ENCODE data around the gene EPS8.

The EPS8 gene

GRCh38 chr12:15789220-15790171 is at the start of gene EPS8:
Gene EPS8, minus strand, starts transcription at chr12:15789388. Its CDS starts 106,437 bp downstream, at chr12:15682951.
- peak within 1 kb of the TSS; percentile 82 for H3K27ac Mint-ChIP-seq

GRCh38 chr12:15837141-15837790 is 48.1 kb upstream of the EPS8 start:
- Mint-ChIP-seq H3K27me3 (peaks cover 19% of the 10 kb centered on the region), H3K27ac (no peak overlapping the region), H3K9me3 (no peaks in the 10 kb centered on the region), H3K4me1 (no peaks in the 10 kb centered on the region), H3K4me3 (no peak overlapping the region), H3K36me3 (no peaks in the 10 kb centered on the region)
- CTCF ChIA-PET: no interaction called here
- no peak for DNase-seq

More at GRCh38 chr12:15789220-15790171, at the start of gene EPS8:
- CTCF ChIA-PET: interaction anchor here (1.3 to 1.4 kb wide), 2 partner anchors 93 to 206 kb away, joined by 4 to 5 read pairs; no protein-coding TSS in a partner anchor
- Mint-ChIP-seq H3K4me1 (peaks cover 17% of the 10 kb centered on the region), H3K9me3 (no peaks in the 10 kb centered on the region), H3K27me3 (peaks cover 61% of the 10 kb centered on the region), H3K4me3 (peak within 1 kb of the TSS; percentile 92), H3K36me3 (no peaks in the 10 kb centered on the region)
- peak; percentile 90 for DNase-seq

GRCh38 chr12:15834575-15834974 is 45.4 kb upstream of the EPS8 start:
- Mint-ChIP-seq H3K4me3 (no peak overlapping the region), H3K36me3 (no peaks in the 10 kb centered on the region), H3K4me1 (no peaks in the 10 kb centered on the region), H3K9me3 (no peaks in the 10 kb centered on the region), H3K27ac (no peak overlapping the region), H3K27me3 (peaks cover 12% of the 10 kb centered on the region)
- DNase-seq: no peak
- CTCF ChIA-PET: no interaction called here

GRCh38 chr12:15831315-15831978 is 42.3 kb upstream of the EPS8 start:
- no peaks in the 10 kb centered on the region for H3K9me3 Mint-ChIP-seq
- no peaks in the 10 kb centered on the region for H3K36me3 Mint-ChIP-seq
- H3K27me3 Mint-ChIP-seq: peaks cover 5% of the 10 kb centered on the region
- CTCF ChIA-PET: interaction anchor here (0.6 to 1.1 kb wide), 3 partner anchors 27 to 245 kb away, joined by 3 read pairs; no protein-coding TSS in a partner anchor
- H3K4me1 Mint-ChIP-seq: no peaks in the 10 kb centered on the region
- no peak overlapping the region for H3K4me3 Mint-ChIP-seq
- H3K27ac Mint-ChIP-seq: no peak overlapping the region
- DNase-seq: no peak

GRCh38 chr12:15830538-15830937 is 41.4 kb upstream of the EPS8 start:
- Mint-ChIP-seq H3K36me3 (no peaks in the 10 kb centered on the region), H3K27ac (no peak overlapping the region), H3K4me1 (no peaks in the 10 kb centered on the region), H3K27me3 (peaks cover 5% of the 10 kb centered on the region), H3K9me3 (no peaks in the 10 kb centered on the region), H3K4me3 (no peak overlapping the region)
- CTCF ChIA-PET: interaction anchor here (1.0 kb wide), 1 partner anchor 244 kb away, joined by 3 read pairs; no protein-coding TSS in a partner anchor
- DNase-seq: no peak

GRCh38 chr12:15829949-15830348 is 40.8 kb upstream of the EPS8 start:
- Mint-ChIP-seq H3K27ac (no peak overlapping the region), H3K9me3 (no peaks in the 10 kb centered on the region), H3K4me1 (no peaks in the 10 kb centered on the region), H3K4me3 (no peak overlapping the region), H3K27me3 (peaks cover under 1% of the 10 kb centered on the region), H3K36me3 (no peaks in the 10 kb centered on the region)
- CTCF ChIA-PET: no interaction called here
- DNase-seq: no peak

- CTCF ChIA-PET: interaction anchor here (1.2 kb wide), 1 partner anchor 93 kb away, joined by 3 read pairs; no protein-coding TSS in a partner anchor
- Mint-ChIP-seq H3K36me3 (no peaks in the 10 kb centered on the region), H3K27me3 (no peaks in the 10 kb centered on the region), H3K4me3 (no peak overlapping the region), H3K9me3 (no peaks in the 10 kb centered on the region), H3K27ac (no peak overlapping the region), H3K4me1 (no peaks in the 10 kb centered on the region)
- no peak for DNase-seq
Measured at GRCh38 chr12:15829255-15829654, 40.1 kb upstream of the EPS8 start.

GRCh38 chr12:15827136-15827535 is 37.9 kb upstream of the EPS8 start:
- peaks cover 2% of the 10 kb centered on the region for H3K4me1 Mint-ChIP-seq
- no peak overlapping the region for H3K27ac Mint-ChIP-seq
- H3K27me3 Mint-ChIP-seq: no peaks in the 10 kb centered on the region
- no peak for DNase-seq
- no peaks in the 10 kb centered on the region for H3K36me3 Mint-ChIP-seq
- H3K9me3 Mint-ChIP-seq: no peaks in the 10 kb centered on the region
- CTCF ChIA-PET: no interaction called here
- H3K4me3 Mint-ChIP-seq: no peak overlapping the region

GRCh38 chr12:15824516-15824915 is 35.3 kb upstream of the EPS8 start:
- Mint-ChIP-seq H3K4me1 (peaks cover 2% of the 10 kb centered on the region), H3K36me3 (no peaks in the 10 kb centered on the region), H3K27me3 (no peaks in the 10 kb centered on the region), H3K9me3 (no peaks in the 10 kb centered on the region), H3K27ac (no peak overlapping the region), H3K4me3 (no peak overlapping the region)
- no peak for DNase-seq
- CTCF ChIA-PET: no interaction called here

GRCh38 chr12:15823360-15824128 is 34.4 kb upstream of the EPS8 start:
- H3K4me1 Mint-ChIP-seq: peaks cover 2% of the 10 kb centered on the region
- peak overlapping the region; percentile 29 for H3K27ac Mint-ChIP-seq
- no peak overlapping the region for H3K4me3 Mint-ChIP-seq
- no peak for DNase-seq
- no peaks in the 10 kb centered on the region for H3K27me3 Mint-ChIP-seq
- no peaks in the 10 kb centered on the region for H3K9me3 Mint-ChIP-seq
- CTCF ChIA-PET: no interaction called here
- H3K36me3 Mint-ChIP-seq: no peaks in the 10 kb centered on the region

- Mint-ChIP-seq H3K27ac (no peak overlapping the region), H3K4me1 (peaks cover 2% of the 10 kb centered on the region), H3K4me3 (no peak overlapping the region), H3K36me3 (no peaks in the 10 kb centered on the region), H3K9me3 (no peaks in the 10 kb centered on the region), H3K27me3 (peaks cover 6% of the 10 kb centered on the region)
- DNase-seq: no peak
- CTCF ChIA-PET: no interaction called here
Measured at GRCh38 chr12:15819644-15820437, 30.7 kb upstream of the EPS8 start.

- Mint-ChIP-seq H3K36me3 (no peaks in the 10 kb centered on the region), H3K9me3 (no peaks in the 10 kb centered on the region), H3K27me3 (peaks cover 11% of the 10 kb centered on the region), H3K4me3 (no peak overlapping the region), H3K4me1 (peaks cover 2% of the 10 kb centered on the region), H3K27ac (no peak overlapping the region)
- DNase-seq: no peak
- CTCF ChIA-PET: no interaction called here
Measured at GRCh38 chr12:15818418-15818817, 29.2 kb upstream of the EPS8 start.

- H3K36me3 Mint-ChIP-seq: no peaks in the 10 kb centered on the region
- H3K9me3 Mint-ChIP-seq: no peaks in the 10 kb centered on the region
- H3K27ac Mint-ChIP-seq: no peak overlapping the region
- H3K27me3 Mint-ChIP-seq: peaks cover 11% of the 10 kb centered on the region
- no peaks in the 10 kb centered on the region for H3K4me1 Mint-ChIP-seq
- H3K4me3 Mint-ChIP-seq: no peak overlapping the region
- no peak for DNase-seq
- CTCF ChIA-PET: no interaction called here
Measured at GRCh38 chr12:15815730-15816129, 26.5 kb upstream of the EPS8 start.

All from activated naive CD4-positive, alpha-beta T cell treated with anti-CD3 and anti-CD28 coated beads, Interleukin-2, amount 10 ng/mL, durations not matched to agents 7 days and 5 days (primary cell).